GM19438 (cell line): ENCODE measurements around the gene FAM135A.
A peak's percentile ranks its signal among the peaks of the same experiment; 100 is the strongest.

Source experiments
- ATAC-seq: cut with Tn5 transposase; IDR thresholded peaks from one replicate; pipeline ENCODE4 v1.9.1; 2021; ENCODE audit warnings: low read depth; ENCODE audit not compliant: unreplicated experiment

The FAM135A gene

GRCh38 chr6:70413114-70413991, at the start of gene FAM135A:
FAM135A (plus strand) TSS chr6:70413508; CDS start chr6:70428343, 14,835 bp downstream.
- ATAC-seq, result peak; percentile 82

GRCh38 chr6:70363741-70364493, 49.4 kb upstream of the FAM135A start:
- no peak for ATAC-seq

- ATAC-seq, result peak; percentile 80
Measured at GRCh38 chr6:70369332-70369950, 43.9 kb upstream of the FAM135A start.

- ATAC-seq, result no peak
Measured at GRCh38 chr6:70370496-70370895, 42.8 kb upstream of the FAM135A start.

- ATAC-seq, result peak; percentile 58
Measured at GRCh38 chr6:70371454-70372105, 41.7 kb upstream of the FAM135A start.

- no peak for ATAC-seq
Measured at GRCh38 chr6:70375166-70375565, 38.1 kb upstream of the FAM135A start.

- ATAC-seq, result no peak
Measured at GRCh38 chr6:70375882-70376281, 37.4 kb upstream of the FAM135A start.

- ATAC-seq, result no peak
Measured at GRCh38 chr6:70376628-70377027, 36.7 kb upstream of the FAM135A start.

GRCh38 chr6:70377372-70377771, 35.9 kb upstream of the FAM135A start:
- ATAC-seq, result no peak

- peak; percentile 45 for ATAC-seq
Measured at GRCh38 chr6:70379473-70380013, 33.8 kb upstream of the FAM135A start.

- ATAC-seq, result peak; percentile 90
Measured at GRCh38 chr6:70380252-70380651, 33.1 kb upstream of the FAM135A start.

GRCh38 chr6:70380771-70381416, 32.4 kb upstream of the FAM135A start:
- no peak for ATAC-seq

- ATAC-seq, result no peak
Measured at GRCh38 chr6:70381417-70381782, 31.9 kb upstream of the FAM135A start.

- no peak for ATAC-seq
Measured at GRCh38 chr6:70385901-70386300, 27.4 kb upstream of the FAM135A start.

GRCh38 chr6:70388814-70389213, 24.5 kb upstream of the FAM135A start:
- ATAC-seq, result no peak

- no peak for ATAC-seq
Measured at GRCh38 chr6:70389261-70389660, 24.0 kb upstream of the FAM135A start.

GRCh38 chr6:70390067-70390466, 23.2 kb upstream of the FAM135A start:
- ATAC-seq, result no peak

GRCh38 chr6:70391492-70391891, 21.8 kb upstream of the FAM135A start:
- no peak for ATAC-seq

- no peak for ATAC-seq
Measured at GRCh38 chr6:70394518-70395300, 18.6 kb upstream of the FAM135A start.
